HG03457 (cell line): ENCODE results near the gene PPIL6.
"Not testable (repeated sequence)": the region's sequence is repeated elsewhere in the genome, so short reads cannot be mapped to it uniquely, and the experiment has no call there.

Source experiments
- ATAC-seq: cut with Tn5 transposase; IDR thresholded peaks from one replicate; pipeline ENCODE4 v1.9.1; 2021; ENCODE audit warnings: moderate number of reproducible peaks; ENCODE audit not compliant: unreplicated experiment

The PPIL6 gene

GRCh38 chr6:109467696-109468095 is 27.3 kb upstream of the PPIL6 start:
- ATAC-seq, result no peak

DNA sequence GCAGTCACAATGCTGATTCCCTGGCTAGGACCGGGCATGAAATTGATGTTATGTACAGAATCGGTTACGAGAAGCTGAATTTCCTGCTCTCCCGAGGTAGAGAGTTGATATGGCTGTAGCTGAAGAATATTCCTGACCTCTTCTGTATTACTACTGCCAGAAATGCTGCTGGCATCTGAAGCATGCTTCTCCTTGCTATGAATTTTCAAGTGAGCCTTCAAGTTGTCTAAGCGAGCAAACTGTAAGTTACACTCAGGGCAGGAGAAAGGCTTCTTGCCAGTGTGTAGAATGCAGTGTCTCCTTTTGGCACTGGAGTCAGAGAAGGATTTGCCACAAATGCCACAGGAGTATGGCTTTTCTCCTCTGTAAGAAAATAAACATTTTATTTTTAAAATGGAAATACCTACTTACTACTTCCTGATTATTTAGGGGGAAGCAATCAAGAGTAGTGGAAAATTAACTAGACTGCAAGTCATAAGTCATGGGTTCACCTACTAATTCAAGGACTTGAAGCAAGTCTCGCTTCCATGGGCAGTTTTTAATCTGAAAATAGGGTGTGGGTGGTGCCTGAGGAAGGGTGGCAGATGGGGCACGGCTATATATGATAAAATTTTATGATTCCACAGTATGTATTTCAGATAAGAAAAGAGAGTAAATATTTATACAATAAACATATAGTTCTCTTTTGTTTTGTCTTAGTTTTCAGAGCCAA is 25.9 kb upstream of the PPIL6 start:
- no peak for ATAC-seq

DNA sequence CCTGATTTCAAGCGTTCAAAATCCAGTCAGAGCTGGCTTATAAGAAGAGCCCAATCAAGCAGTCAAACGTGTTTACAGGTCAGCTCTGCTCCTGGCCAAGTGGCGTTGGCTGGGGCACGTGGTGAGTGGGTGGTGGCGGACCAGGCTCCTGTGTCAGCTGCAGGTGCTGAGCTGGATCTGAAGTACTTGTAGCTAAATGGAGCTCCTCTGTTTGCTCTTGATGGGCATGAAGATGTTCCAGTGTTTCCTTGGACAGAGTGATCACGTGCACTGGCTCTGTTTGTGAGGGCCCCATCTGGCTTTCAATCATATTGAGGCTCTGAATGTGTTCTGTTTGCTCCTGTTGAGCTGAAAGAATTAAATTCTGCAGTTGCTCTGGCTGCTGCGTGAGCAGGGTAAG is 25.3 kb upstream of the PPIL6 start:
- ATAC-seq, result no peak

DNA sequence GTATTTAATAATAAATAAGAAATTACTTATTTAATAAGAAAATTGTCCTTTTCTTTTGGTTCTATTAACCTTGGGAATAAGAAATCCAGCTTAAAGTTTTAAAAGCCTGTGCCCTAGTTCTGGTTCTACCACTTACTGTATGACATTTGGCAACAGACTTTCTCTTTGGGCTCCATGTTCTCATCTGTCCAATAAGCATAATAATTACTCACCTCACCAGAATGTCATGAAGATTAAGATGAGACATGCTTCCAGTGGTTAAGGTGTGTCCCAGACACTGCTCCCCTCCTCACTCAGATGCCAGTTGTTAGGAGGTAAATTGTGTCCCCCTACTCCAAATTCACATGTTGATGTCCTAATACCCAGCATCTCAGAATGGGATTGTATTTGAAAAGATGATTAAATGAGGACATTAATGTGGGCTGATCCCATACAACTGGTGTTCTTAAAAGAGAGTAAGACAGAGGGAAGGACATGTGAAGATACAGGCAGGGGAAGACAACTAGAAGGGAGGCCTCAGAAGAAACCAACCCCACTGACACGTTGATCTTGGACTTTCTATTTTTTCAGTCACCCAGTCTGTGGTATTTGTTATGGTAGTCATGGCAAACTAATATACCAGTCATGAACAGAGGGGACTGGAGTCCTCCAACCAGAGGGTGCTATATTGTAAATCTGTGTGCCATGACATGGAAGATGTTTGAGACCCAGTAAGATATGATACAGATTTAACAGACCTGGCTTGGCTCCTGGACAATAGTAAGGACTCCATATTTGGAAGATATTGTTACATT is 21.5 kb upstream of the PPIL6 start:
- ATAC-seq, result no peak

GRCh38 chr6:109461205-109461604 is 20.8 kb upstream of the PPIL6 start:
- not testable (repeated sequence) for ATAC-seq

- no peak for ATAC-seq
These were observed 19.9 kb upstream of the PPIL6 start for GRCh38 chr6:109460161-109460829.

- ATAC-seq, result peak; percentile 32
These were observed 18.5 kb upstream of the PPIL6 start for GRCh38 chr6:109458774-109459531.

- ATAC-seq, result no peak
These were observed 17.2 kb upstream of the PPIL6 start for GRCh38 chr6:109457562-109457996.

GRCh38 chr6:109456710-109457561 is 16.5 kb upstream of the PPIL6 start:
- ATAC-seq, result no peak

DNA sequence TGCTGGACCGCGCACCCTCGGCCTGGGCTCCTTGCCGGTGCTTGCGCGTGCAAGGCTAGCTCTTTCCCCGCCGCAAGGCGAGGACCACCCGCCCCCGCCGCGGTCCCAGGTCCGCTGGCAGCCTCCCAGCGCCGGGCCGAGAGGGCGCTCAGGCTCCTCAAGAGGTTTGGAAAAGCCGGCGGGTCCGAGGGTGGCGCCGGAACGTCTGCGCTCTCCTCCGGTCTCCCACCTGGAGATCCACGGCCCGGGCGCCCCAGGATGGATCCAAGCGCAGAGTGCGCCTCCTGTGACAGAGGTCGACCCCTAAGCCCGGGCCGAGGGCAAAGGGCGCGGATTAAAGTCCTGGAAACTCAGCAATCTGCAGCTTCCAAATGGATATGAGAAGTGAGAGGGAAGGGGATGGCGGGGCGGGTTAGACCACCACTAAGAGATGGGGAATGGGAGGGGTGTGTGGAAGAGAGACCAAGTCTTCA is 15.7 kb upstream of the PPIL6 start:
- peak; percentile 2 for ATAC-seq

- peak; percentile 41 for ATAC-seq
These were observed 15.1 kb upstream of the PPIL6 start, which contains the start of gene MICAL1 for GRCh38 chr6:109455437-109456110. MICAL1 (minus strand) TSS chr6:109455772; CDS start chr6:109454196, 1,576 bp downstream.

DNA sequence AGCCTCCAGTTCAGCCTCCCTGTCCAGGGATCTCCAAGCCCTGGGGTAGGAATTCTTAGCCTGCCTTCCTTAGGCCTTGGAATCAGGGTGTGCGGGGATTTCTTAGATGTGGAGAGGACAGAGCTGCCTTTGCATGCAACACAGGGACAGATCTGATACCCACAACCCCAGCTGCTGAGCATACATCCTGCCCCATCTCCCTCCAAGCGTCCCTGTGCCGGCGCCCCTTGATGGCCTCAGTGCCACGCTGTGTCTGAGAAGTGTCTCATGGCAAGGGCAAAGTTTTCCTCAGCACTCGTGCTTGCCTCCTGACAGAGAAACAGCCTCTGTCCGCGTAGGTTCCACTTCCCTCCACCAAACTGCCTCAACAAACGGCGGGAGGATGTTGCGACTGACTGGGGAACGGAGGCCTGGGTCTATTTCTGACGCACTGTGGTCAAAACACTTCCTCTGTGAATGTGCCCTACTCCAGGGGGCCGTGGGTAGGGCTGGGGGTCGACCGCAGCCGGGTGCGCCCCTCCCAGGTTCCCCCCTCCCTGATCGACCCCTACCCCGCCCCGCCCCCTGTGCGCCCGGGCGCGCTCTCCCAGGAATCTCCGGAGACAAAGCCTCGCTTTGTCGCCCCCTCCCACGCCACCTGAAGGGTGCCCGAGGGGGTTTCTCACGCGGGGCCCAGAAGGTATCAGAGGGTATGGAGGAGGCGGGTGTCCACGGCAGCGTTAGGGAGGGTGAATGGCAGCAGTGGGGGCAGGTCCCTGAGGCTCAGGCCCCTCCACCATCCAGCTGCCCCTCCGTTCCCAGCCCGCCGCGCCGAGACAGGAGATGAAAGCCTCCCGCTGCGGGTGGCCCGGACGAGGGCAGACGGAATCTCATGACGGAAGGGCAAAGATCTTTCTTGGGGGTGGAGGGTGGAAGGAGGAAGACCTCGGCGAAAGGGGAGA is 14.3 kb upstream of the PPIL6 start:
- ATAC-seq, result peak; percentile 19

- no peak for ATAC-seq
These were observed 13.4 kb upstream of the PPIL6 start for GRCh38 chr6:109453594-109454495.

DNA sequence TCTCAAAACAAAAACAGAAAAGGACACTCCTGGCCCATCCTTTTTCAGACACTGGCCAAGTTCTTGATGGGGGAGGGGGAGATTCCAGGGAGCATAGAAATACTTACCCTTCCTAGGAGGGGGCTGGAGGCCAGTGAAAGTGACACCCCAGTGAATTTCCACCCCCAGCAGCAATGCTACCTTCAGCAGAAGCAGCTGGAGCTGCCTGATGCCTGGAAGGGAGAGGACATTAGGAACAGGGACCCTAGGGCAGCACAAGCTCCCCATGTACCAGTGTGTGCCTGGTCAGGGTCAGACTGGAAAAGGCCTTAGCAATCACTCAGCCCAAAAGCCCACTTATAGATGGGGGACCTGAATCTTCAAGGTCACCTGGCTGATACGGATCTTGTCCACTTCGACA is 12.7 kb upstream of the PPIL6 start:
- no peak for ATAC-seq

- ATAC-seq, result no peak
These were observed 11.8 kb upstream of the PPIL6 start for GRCh38 chr6:109452181-109452580.

DNA sequence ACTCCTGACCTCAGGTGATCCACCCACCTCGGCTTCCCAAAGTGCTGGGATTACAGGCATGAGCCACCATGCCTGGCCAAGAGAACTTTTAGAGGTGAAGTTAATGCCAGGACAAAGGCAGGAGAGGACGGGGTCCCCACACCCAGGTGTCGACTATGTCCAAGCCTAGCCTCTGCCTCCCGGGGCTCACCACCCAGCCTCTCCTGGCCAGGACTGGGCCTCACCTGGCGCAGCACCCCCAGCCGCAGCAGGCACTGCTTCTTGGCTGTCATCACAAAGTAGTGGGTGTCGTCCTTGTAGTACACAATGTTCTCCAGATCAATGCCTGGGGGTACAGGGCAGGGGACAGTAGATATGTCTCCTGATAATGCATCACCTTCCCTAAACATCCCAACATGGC is 10.9 kb upstream of the PPIL6 start:
- no peak for ATAC-seq

DNA sequence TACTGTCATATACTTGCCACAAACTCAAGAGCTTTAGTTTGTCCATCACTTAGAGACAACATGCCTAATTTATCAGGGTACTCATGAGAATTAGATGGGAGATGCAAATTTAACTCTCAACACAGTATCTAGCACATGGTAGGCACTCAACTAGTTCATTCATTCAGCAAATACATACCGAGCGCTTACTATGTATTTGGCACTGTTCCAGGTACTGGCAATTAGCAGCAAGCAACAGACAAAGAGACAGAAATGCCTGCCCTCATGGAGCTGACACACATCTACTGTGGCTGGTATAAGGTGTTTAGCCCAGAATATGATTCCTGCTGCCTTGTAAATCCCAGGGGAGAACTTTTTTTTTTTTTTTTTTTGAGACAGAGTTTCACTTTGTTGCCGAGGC is 10.4 kb upstream of the PPIL6 start:
- no peak for ATAC-seq
